MG63 (cell line): ENCODE measurements around the gene NPIPB5. TPM values are rescaled to one million over a fixed set of nuclear protein-coding genes. Genes with fewer than 3 reads are reported as not detected.
"Not testable (repeated sequence)": the region's sequence is repeated elsewhere in the genome, so short reads cannot be mapped to it uniquely, and the experiment has no call there.

Experiments
- DNase-seq: peaks from one replicate; pipeline ENCODE4 v3.0.0-alpha.2; 2020
- H3K27me3 ChIP-seq: fragments of 250-450 bp; sonication (Bioruptor Pico); 2 replicates; pipeline ENCODE4 v1.5.1; 2020; ENCODE audit warnings: mild to moderate bottlenecking, moderate library complexity
- H3K36me3 ChIP-seq: fragments of 250-450 bp; sonication (Bioruptor Pico); 2 replicates; pipeline ENCODE4 v1.5.1; 2020; ENCODE audit warnings: mild to moderate bottlenecking, moderate library complexity
- H3K4me3 ChIP-seq: fragments of 250-450 bp; sonication (Bioruptor Pico); 2 replicates; pipeline ENCODE4 v1.5.1; 2020; ENCODE audit warnings: mild to moderate bottlenecking, moderate library complexity
- H3K9me3 ChIP-seq: fragments of 250-450 bp; sonication (Bioruptor Pico); 2 replicates; pipeline ENCODE4 v1.5.1; 2020; ENCODE audit warnings: mild to moderate bottlenecking, moderate library complexity
- total RNA-seq: library from RNA; depleted of rRNA; stranded (reverse); fragments of >200 nt; shearing (Covaris generic); gene quantifications from 2 replicates; pipeline ENCODE4 v1.2.3, GENCODE V29; 2014; ENCODE audit warnings: low replicate concordance; rRNA removed

The NPIPB5 gene
- total RNA-seq: 3.4 and 6.2 TPM in 2 replicates

- H3K4me3 ChIP-seq, H3K9me3 ChIP-seq, H3K27me3 ChIP-seq, DNase-seq, H3K36me3 ChIP-seq: not testable (repeated sequence)
These were observed at the start of gene NPIPB5 for GRCh38 chr16:22510591-22510990. NPIPB5 (plus strand) TSS chr16:22510891; CDS start chr16:22513802, 2,911 bp downstream.

- not testable (repeated sequence) for H3K9me3 ChIP-seq, H3K4me3 ChIP-seq, DNase-seq, H3K27me3 ChIP-seq, H3K36me3 ChIP-seq
These were observed 41.8 kb upstream of the NPIPB5 start for GRCh38 chr16:22468846-22469245.

- not testable (repeated sequence) for H3K9me3 ChIP-seq, DNase-seq, H3K36me3 ChIP-seq, H3K4me3 ChIP-seq, H3K27me3 ChIP-seq
These were observed 27.3 kb downstream of the NPIPB5 start for GRCh38 chr16:22537996-22538395.

GRCh38 chr16:22544809-22545208 is 34.1 kb downstream of the NPIPB5 start:
- not testable (repeated sequence) for H3K4me3 ChIP-seq, DNase-seq, H3K9me3 ChIP-seq, H3K36me3 ChIP-seq, H3K27me3 ChIP-seq

GRCh38 chr16:22546630-22547029 is 35.9 kb downstream of the NPIPB5 start:
- not testable (repeated sequence) for H3K36me3 ChIP-seq
- DNase-seq: peak; percentile 17

GRCh38 chr16:22547170-22547765 is 36.6 kb downstream of the NPIPB5 start:
- not testable (repeated sequence) for H3K9me3 ChIP-seq, H3K36me3 ChIP-seq, H3K27me3 ChIP-seq, DNase-seq, H3K4me3 ChIP-seq

More at GRCh38 chr16:22546630-22547029, 35.9 kb downstream of the NPIPB5 start:
- H3K4me3 ChIP-seq, H3K9me3 ChIP-seq, H3K27me3 ChIP-seq: not testable (repeated sequence)

- not testable (repeated sequence) for H3K27me3 ChIP-seq, DNase-seq, H3K36me3 ChIP-seq, H3K4me3 ChIP-seq, H3K9me3 ChIP-seq
These were observed 39.2 kb downstream of the NPIPB5 start for GRCh38 chr16:22549853-22550252.

GRCh38 chr16:22551143-22551542 is 40.5 kb downstream of the NPIPB5 start:
- not testable (repeated sequence) for H3K36me3 ChIP-seq, DNase-seq, H3K4me3 ChIP-seq, H3K9me3 ChIP-seq, H3K27me3 ChIP-seq

GRCh38 chr16:22551651-22552050 is 41.0 kb downstream of the NPIPB5 start:
- not testable (repeated sequence) for H3K27me3 ChIP-seq, H3K36me3 ChIP-seq, H3K9me3 ChIP-seq, H3K4me3 ChIP-seq, DNase-seq

- not testable (repeated sequence) for H3K27me3 ChIP-seq, H3K4me3 ChIP-seq, DNase-seq, H3K36me3 ChIP-seq, H3K9me3 ChIP-seq
These were observed 46.1 kb downstream of the NPIPB5 start for GRCh38 chr16:22556759-22557158.

Other genes with a start within 250 kb of the NPIPB5 start
- gene POLR3E, start 213.5 kb upstream of the NPIPB5 start, total RNA-seq: 51.9 and 81.6 TPM in 2 replicates
- 41.9 and 63.4 TPM in 2 replicates for gene CDR2, start 136.3 kb upstream of the NPIPB5 start, total RNA-seq